Measurements from ENCODE around the gene DECR2.

The DECR2 gene

GRCh38 chr16:440627-441026, 38.9 kb downstream of the DECR2 start:
- no peak overlapping the region for H3K4me3 ChIP-seq (ENCODE audit: low read depth, low read length)

- H3K4me3 ChIP-seq (ENCODE audit: low read depth, low read length) = no peak overlapping the region
Measured at GRCh38 chr16:441447-441846, 39.8 kb downstream of the DECR2 start.

- H3K4me3 ChIP-seq (ENCODE audit: low read depth, low read length) = no peak overlapping the region
Measured at GRCh38 chr16:442976-443375, 41.3 kb downstream of the DECR2 start.

- H3K4me3 ChIP-seq (ENCODE audit: low read depth, low read length) = no peak overlapping the region
Measured at GRCh38 chr16:444027-444426, 42.3 kb downstream of the DECR2 start.

GRCh38 chr16:445566-445965, 43.9 kb downstream of the DECR2 start:
- no peak overlapping the region for H3K4me3 ChIP-seq (ENCODE audit: low read depth, low read length)

GRCh38 chr16:450385-450784, 48.7 kb downstream of the DECR2 start:
- no peak overlapping the region for H3K4me3 ChIP-seq (ENCODE audit: low read depth, low read length)

GRCh38 chr16:450785-451512, 49.3 kb downstream of the DECR2 start:
- no peak overlapping the region for H3K4me3 ChIP-seq (ENCODE audit: low read depth, low read length)

- no peak overlapping the region for H3K4me3 ChIP-seq (ENCODE audit: low read depth, low read length)
Measured at GRCh38 chr16:454397-454940, 52.8 kb downstream of the DECR2 start.

GRCh38 chr16:455453-455852, 53.8 kb downstream of the DECR2 start:
- no peak overlapping the region for H3K4me3 ChIP-seq (ENCODE audit: low read depth, low read length)

GRCh38 chr16:456891-457483, 55.3 kb downstream of the DECR2 start:
- no peak overlapping the region for H3K4me3 ChIP-seq (ENCODE audit: low read depth, low read length)

GRCh38 chr16:457732-458400, 56.2 kb downstream of the DECR2 start:
- H3K4me3 ChIP-seq (ENCODE audit: low read depth, low read length) = no peak overlapping the region

- no peak overlapping the region for H3K4me3 ChIP-seq (ENCODE audit: low read depth, low read length)
Measured at GRCh38 chr16:459761-460160, 58.1 kb downstream of the DECR2 start.

GRCh38 chr16:460787-461186, 59.1 kb downstream of the DECR2 start:
- H3K4me3 ChIP-seq (ENCODE audit: low read depth, low read length) = no peak overlapping the region

Data from iPS-11a (cell line).